ENCODE data around the gene EVX1. TPM values are rescaled to one million over a fixed set of nuclear protein-coding genes. Genes with fewer than 3 reads are reported as not detected.

EVX1 gene
- total RNA-seq, 4 donors from 2014 or later, result not detected

GRCh38 chr7:27245124-27245797 is 2.7 kb downstream of the EVX1 start:
- Histone ChIP-seq H3K27ac (no peak overlapping the region), H3K27me3 (peaks cover 96 to 100% (median 100%) of the 10 kb centered on the region in 3 donors), H3K36me3 (no peaks in the 10 kb centered on the region), H3K9me3 (no peaks in the 10 kb centered on the region), H3K4me1 (peaks cover 5 to 30% of the 10 kb centered on the region in 2 donors), H3K4me3 (peak overlapping the region; percentile 5 to 57 (median 34))
- TF ChIP-seq CTCF (IDR thresholded peaks at IDR 0.05 in 4 of 5, conservative IDR thresholded peaks at IDR 0.05 in 1 of 5), result no peak
- TF ChIP-seq POLR2A (IDR thresholded peaks at IDR 0.05), result no peak
- intact Hi-C loops (cut with DNase I; ENCODE audit: low total_unique reads), result no loop called here
- in situ Hi-C loops (cut with MboI; ENCODE audit: low sequenced_read_pairs in 4 of 4), result no loop called here
- DNase-seq (no peak), ATAC-seq (no peak)

DNA sequence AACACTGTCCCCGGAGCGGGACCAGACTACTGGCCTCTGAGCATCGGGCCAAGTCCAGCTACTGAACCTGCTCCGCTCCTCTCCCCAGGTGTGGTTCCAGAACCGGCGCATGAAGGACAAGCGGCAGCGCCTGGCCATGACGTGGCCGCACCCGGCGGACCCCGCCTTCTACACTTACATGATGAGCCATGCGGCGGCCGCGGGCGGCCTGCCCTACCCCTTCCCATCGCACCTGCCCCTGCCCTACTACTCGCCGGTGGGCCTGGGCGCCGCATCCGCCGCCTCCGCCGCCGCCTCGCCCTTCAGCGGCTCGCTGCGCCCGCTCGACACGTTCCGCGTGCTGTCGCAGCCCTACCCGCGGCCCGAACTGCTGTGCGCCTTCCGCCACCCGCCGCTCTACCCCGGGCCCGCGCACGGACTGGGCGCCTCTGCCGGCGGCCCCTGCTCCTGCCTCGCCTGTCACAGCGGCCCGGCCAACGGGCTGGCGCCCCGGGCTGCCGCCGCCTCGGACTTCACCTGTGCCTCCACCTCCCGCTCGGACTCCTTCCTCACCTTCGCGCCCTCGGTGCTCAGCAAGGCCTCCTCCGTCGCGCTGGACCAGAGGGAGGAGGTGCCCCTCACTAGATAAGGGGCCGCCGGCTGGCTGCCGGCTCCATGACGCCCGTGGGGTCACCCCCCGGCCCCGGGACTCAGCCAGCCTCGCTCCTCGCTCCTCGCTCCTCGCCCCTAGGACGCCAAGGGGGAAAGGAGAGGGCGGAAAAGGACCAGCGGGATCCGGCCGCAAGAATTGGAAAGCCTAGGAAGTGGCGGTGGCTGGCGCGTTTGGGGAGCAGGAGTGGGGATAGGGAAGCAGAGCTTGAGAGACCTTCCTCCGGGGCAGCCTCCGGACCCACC is 3.4 kb downstream of the EVX1 start:
- TF ChIP-seq POLR2A (IDR thresholded peaks at IDR 0.05) (no peak), CTCF (IDR thresholded peaks at IDR 0.05 in 4 of 5, conservative IDR thresholded peaks at IDR 0.05 in 1 of 5) (no peak)
- H3K27me3 ChIP-seq, result peaks cover 96 to 100% (median 100%) of the 10 kb centered on the region in 3 donors
- H3K4me1 ChIP-seq, result peaks cover 5 to 30% of the 10 kb centered on the region in 2 donors
- intact Hi-C loops (cut with DNase I; ENCODE audit: low total_unique reads), result no loop called here
- in situ Hi-C loops (cut with MboI; ENCODE audit: low sequenced_read_pairs in 4 of 4), result no loop called here
- ATAC-seq (no peak), DNase-seq (no peak)
- H3K27ac ChIP-seq, result no peak overlapping the region
- peak overlapping the region; percentile 5 to 57 (median 34) for H3K4me3 ChIP-seq
- H3K36me3 ChIP-seq, result no peaks in the 10 kb centered on the region
- H3K9me3 ChIP-seq, result no peaks in the 10 kb centered on the region

DNA sequence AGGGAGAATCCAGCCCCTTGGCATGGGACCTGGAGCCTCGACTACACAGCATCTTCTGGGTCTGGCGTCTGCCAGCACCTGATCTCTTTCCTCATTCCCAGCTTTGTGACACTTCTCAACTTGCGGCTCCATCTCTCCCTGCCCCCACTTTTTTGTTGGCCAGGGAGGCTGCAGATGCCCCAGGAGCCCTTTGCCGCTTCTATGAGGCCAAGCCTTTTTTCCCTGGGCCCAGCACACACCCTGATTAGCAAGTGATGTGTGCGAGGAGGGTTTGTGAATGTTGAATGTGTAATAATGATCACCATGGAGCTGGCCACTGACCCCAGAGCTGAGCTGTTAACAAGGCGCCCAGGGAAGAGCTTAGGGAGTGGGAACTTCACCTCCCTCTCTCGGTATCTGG is 4.4 kb downstream of the EVX1 start:
- Histone ChIP-seq H3K36me3 (no peaks in the 10 kb centered on the region), H3K27me3 (peaks cover 96 to 100% (median 100%) of the 10 kb centered on the region in 3 donors), H3K27ac (no peak overlapping the region), H3K9me3 (no peaks in the 10 kb centered on the region), H3K4me1 (peaks cover 10 to 37% of the 10 kb centered on the region in 2 donors), H3K4me3 (no peak overlapping the region)
- no peak for TF ChIP-seq CTCF (IDR thresholded peaks at IDR 0.05 in 4 of 5, conservative IDR thresholded peaks at IDR 0.05 in 1 of 5)
- no peak for TF ChIP-seq POLR2A (IDR thresholded peaks at IDR 0.05)
- ATAC-seq, result no peak
- in situ Hi-C loops (cut with MboI; ENCODE audit: low sequenced_read_pairs in 4 of 4), result no loop called here
- DNase-seq, result no peak
- intact Hi-C loops (cut with DNase I; ENCODE audit: low total_unique reads), result no loop called here

DNA sequence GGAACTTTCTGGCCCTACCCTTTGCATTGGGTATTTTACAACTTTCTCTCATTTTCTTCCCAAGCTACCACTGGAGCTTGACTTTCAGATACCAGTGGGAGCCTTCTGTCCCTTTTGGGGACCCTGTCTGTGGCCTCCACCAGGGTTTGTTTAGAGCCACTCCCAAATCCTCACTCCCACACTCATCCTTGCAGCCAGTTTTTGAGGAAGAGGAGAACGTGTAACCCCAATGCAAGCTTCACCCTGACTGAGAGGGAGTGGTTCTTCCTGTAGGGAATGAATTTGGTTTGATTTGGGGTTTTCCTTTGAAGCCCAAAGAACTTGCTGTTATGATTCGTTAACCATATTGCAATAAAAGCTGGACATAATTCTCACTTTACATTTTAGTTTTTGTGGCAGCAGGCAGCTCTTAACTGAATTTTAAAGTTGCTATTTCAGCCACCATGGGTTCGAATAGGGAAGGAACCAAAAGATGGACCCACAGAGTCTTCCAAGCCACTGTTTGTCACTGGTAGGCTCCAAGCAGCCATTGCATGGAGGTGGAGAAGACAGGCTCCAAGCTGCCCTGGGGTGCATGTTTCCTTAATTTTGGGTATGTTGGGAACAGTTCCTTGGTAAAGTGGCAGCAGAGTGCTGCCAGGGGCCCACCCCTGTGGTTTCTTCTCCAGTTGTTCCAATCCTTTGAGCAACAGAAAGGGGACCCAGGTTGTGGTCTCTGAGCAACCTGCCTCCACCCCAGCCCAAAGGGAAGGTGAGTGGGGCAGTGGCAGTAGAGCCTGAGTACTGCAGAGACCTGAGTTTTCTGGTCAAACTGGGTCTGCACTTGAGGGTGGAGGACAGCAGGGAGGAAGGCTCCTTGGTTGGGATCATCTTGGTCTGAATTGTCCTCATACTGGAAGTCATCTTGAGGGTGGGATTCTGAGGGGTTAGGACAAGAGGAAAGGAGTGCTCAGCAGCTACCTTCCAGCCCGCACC is 5.1 kb downstream of the EVX1 start:
- in situ Hi-C loops (cut with MboI; ENCODE audit: low sequenced_read_pairs in 4 of 4), result no loop called here
- ATAC-seq (no peak), DNase-seq (no peak)
- intact Hi-C loops (cut with DNase I; ENCODE audit: low total_unique reads), result no loop called here
- H3K36me3 ChIP-seq, result no peaks in the 10 kb centered on the region
- no peak overlapping the region for H3K27ac ChIP-seq
- peaks cover 6 to 30% of the 10 kb centered on the region in 2 donors for H3K4me1 ChIP-seq
- H3K9me3 ChIP-seq, result no peaks in the 10 kb centered on the region
- H3K27me3 ChIP-seq, result peaks cover 96 to 100% (median 99%) of the 10 kb centered on the region in 3 donors
- TF ChIP-seq POLR2A (IDR thresholded peaks at IDR 0.05), result no peak
- TF ChIP-seq CTCF (IDR thresholded peaks at IDR 0.05 in 4 of 5, conservative IDR thresholded peaks at IDR 0.05 in 1 of 5), result no peak
- H3K4me3 ChIP-seq, result no peak overlapping the region
